ENCODE results near the gene FGGY.
"Not testable (repeated sequence)": the region's sequence is repeated elsewhere in the genome, so short reads cannot be mapped to it uniquely, and the experiment has no call there.

FGGY gene, protein sequence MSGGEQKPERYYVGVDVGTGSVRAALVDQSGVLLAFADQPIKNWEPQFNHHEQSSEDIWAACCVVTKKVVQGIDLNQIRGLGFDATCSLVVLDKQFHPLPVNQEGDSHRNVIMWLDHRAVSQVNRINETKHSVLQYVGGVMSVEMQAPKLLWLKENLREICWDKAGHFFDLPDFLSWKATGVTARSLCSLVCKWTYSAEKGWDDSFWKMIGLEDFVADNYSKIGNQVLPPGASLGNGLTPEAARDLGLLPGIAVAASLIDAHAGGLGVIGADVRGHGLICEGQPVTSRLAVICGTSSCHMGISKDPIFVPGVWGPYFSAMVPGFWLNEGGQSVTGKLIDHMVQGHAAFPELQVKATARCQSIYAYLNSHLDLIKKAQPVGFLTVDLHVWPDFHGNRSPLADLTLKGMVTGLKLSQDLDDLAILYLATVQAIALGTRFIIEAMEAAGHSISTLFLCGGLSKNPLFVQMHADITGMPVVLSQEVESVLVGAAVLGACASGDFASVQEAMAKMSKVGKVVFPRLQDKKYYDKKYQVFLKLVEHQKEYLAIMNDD

DNA sequence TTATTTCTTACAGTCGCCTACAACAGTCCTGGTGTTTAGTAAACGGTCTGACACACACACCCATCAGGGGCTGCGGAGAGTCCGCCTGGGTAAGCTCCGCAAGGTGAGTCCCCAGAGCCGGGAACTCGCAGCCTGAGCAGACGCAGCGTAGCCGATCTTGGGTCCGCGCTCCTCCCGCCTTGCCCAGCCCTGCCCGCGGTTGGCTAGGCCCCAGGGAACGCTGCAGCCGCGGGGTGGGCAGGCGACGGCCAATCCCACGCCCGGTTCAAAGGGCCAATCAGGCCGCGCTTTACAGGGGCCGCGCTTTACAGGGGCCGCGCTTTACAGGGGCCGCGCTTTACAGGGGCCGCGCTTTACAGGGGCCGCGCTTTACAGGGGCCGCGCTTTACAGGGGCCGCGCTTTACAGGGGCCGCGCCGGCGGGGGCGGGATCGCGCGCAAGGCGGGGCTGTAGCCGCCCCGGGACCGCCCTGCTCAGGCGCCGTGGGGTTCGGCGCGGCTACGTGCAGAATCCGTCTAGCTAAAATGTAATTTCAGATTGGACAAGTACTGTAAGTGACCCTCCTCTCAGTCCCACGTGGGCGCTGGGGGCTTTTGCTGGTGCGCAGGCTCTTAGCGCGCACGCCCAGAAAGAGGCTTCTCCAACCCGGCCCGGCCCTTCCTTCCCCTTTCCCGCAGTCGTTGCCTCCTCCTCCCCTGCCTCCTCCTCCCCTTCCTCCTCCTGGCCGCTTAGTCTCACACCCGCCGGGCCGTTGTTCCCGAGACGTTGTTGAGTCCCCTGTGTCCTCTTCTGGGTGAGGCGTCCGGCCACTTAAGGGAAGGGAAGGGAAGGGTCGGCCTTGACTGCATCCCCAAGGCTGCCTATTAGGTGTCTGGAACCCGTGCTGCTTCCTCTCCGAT, at the start of gene FGGY:
Gene FGGY (plus strand): TSS at position 737 of the 899 bp plus-strand sequence. CDS start 24,456 bp downstream, outside the sequence.
- DNase-seq (ENCODE audit: low spot score), result peak; percentile 99

- DNase-seq (ENCODE audit: low spot score), result no peak
These were observed 48.1 kb upstream of the FGGY start for GRCh38 chr1:59248758-59249157.

GRCh38 chr1:59249396-59250137, 47.3 kb upstream of the FGGY start:
- no peak for DNase-seq (ENCODE audit: low spot score)

- not testable (repeated sequence) for DNase-seq (ENCODE audit: low spot score)
These were observed 45.8 kb upstream of the FGGY start for GRCh38 chr1:59251061-59251460.

GRCh38 chr1:59256429-59256828, 40.5 kb upstream of the FGGY start:
- not testable (repeated sequence) for DNase-seq (ENCODE audit: low spot score)

DNA sequence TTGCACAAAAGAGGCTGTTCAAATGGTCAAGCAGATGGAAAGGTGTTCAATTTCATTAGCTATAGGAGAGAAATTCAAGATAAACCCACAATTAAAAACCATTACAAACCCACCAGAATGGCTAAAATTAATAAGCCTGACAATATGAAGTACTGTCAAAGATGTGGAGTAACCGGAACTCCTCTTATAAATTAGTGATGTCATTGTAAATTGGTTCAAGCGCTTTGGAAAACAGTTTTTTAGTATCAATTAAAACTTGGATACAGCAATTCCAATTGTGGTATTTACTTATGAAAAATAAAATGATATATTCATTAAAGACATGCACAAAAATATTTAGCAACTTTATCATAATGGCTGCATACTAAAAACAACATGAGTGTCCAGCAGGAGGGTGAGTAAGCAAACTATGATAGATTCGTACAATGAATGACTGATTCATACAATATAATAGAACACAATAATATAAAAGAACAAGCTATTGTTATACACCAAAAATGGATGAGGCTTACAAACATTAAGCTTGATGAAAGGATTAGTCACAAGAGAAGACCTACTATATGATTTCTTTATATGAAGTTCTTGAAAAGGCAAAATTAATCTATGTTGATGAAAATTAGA, 38.4 kb upstream of the FGGY start:
- DNase-seq (ENCODE audit: low spot score), result no peak

- no peak for DNase-seq (ENCODE audit: low spot score)
These were observed 35.4 kb upstream of the FGGY start for GRCh38 chr1:59261537-59261936.

- no peak for DNase-seq (ENCODE audit: low spot score)
These were observed 34.3 kb upstream of the FGGY start for GRCh38 chr1:59262631-59263030.

DNA sequence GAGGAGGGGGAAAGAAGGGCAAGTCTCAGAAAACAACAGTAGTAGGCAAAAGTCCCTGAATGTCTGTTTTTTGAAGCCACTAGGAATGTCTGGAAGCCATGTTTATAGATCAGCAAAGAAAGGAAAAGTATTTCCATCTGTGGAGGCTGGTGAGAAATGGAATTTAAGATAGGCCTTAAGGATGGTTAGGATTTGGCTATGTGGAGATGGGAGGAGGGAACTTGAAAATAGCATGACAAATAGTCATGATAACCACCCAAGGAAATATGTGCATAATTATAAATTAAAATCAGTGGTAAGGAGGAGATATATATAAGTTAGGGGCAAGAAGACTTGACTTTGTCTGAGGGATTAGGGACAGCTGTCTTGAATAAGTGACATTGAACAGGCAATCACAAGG, 33.8 kb upstream of the FGGY start:
- no peak for DNase-seq (ENCODE audit: low spot score)

GRCh38 chr1:59265622-59266021, 31.3 kb upstream of the FGGY start:
- DNase-seq (ENCODE audit: low spot score), result no peak

GRCh38 chr1:59266180-59266926, 30.5 kb upstream of the FGGY start:
- DNase-seq (ENCODE audit: low spot score), result no peak

DNA sequence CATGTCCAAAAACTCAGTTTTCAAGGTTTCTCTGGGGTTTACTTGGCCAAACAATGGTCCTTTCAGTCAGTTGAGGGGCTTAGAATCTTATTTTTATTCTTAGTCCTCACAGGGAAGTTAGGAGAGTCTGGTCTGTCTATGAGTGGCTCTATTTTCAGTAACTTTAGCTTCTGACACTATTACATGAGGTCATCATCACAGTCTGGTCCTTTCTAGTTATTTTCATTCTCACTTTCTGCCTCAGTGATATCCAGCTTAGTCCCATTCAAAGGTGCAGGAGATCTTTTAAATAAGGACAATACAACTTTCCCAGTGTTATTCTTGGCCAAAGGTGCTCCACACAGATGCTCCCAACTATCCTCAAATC, 30.0 kb upstream of the FGGY start:
- no peak for DNase-seq (ENCODE audit: low spot score)

DNA sequence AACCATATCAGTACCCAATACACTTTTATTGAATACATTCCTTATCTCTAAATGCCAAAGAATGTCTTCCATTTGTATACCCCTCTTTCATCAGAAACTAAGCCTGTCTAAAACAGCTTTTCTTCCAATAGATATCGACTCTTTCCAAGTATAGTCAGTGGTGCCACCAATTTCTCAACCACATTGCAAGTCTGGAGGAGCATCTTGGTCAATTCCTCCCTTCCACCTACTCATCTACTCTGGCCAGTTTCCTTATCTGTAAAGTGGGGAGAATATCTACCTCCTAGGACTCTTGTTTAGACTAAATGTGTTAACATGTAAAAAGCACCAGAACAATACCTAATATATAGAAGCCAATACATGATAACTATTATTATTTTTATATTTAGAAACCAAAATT, 28.5 kb upstream of the FGGY start:
- DNase-seq (ENCODE audit: low spot score), result no peak

- no peak for DNase-seq (ENCODE audit: low spot score)
These were observed 25.2 kb upstream of the FGGY start for GRCh38 chr1:59271561-59272260.

DNA sequence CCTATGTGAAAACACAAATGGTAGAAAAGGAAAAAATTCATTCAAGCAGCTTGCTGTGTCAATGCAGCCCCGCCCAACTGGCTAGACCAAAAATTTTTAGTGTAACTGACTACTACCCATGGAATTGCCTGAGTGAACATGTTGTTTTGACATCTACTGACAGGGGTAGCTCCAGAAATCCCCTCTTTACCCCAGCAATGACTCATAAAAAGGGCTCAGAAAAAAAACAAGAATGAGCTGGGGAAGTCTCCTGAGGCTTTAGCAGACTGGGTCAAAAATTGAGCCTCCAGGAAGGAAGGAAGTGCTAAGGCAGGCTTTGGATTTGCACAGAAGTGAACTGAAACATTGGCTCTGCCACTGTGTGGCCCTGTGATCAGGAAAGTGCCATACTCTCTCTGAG, 24.4 kb upstream of the FGGY start:
- no peak for DNase-seq (ENCODE audit: low spot score)

- no peak for DNase-seq (ENCODE audit: low spot score)
These were observed 20.4 kb upstream of the FGGY start for GRCh38 chr1:59276439-59276851.

- DNase-seq (ENCODE audit: low spot score), result no peak
These were observed 18.0 kb upstream of the FGGY start for GRCh38 chr1:59278780-59279354.

- no peak for DNase-seq (ENCODE audit: low spot score)
These were observed 17.2 kb upstream of the FGGY start for GRCh38 chr1:59279645-59280044.

GRCh38 chr1:59282951-59283350, 13.9 kb upstream of the FGGY start:
- DNase-seq (ENCODE audit: low spot score), result no peak

DNA sequence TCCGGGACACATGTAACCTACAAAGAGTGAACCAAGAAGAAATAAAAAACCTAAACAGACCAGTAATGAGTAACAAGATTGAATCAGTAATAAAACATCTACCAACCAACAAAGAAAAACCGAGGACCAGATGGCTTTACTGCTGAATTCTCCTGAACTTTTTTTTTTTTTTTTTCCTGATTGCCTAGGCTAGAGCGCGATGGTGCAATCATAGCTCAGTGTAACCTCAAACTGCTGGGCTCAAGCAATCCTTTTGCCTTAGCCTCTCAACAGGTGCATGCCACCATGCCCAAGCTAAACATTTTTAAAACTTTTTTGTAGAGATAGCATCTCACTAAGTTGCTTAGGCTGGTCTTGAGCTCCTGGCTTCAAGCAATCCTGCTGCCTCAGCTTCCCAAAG, 11.2 kb upstream of the FGGY start:
- no peak for DNase-seq (ENCODE audit: low spot score)
